Activated B cell treated with CpG ODN at 0.5 μM for 24 hours (primary cell): ENCODE measurements around the gene PRKCZ. TPM values are rescaled to one million over a fixed set of nuclear protein-coding genes. Genes with fewer than 3 reads are reported as not detected.
"Not testable (repeated sequence)": the region's sequence is repeated elsewhere in the genome, so short reads cannot be mapped to it uniquely, and the experiment has no call there.

Source experiments
- ATAC-seq: fragments of 200-7000 bp; cut with Tn5 transposase; one replicate; pipeline ENCODE4 v1.10.0; 2021; ENCODE audit warnings: low read depth, mild to moderate bottlenecking, moderate library complexity
- CTCF ChIA-PET: fragments of 350-600 bp; sonication (Branson Sonifier 250); formaldehyde crosslinking; loops from one replicate; lab custom pipeline; 2021; ENCODE audit warnings: antibody characterized with exemption; lab: Charles Lee
- POLR2A ChIA-PET: fragments of 350-600 bp; sonication (Branson Sonifier 250); formaldehyde crosslinking; loops from one replicate; lab custom pipeline; 2021; ENCODE audit warnings: antibody characterized with exemption; lab: Charles Lee
- DNase-seq: peaks from one replicate; pipeline ENCODE4 v3.0.0; 2022
- H3K27ac Mint-ChIP-seq: one replicate; pipeline ENCODE4 v1.8.0; 2020; ENCODE audit warnings: mixed read lengths
- H3K27me3 Mint-ChIP-seq: one replicate; pipeline ENCODE4 v1.8.0; 2021; ENCODE audit warnings: mixed read lengths
- H3K36me3 Mint-ChIP-seq: one replicate; pipeline ENCODE4 v1.8.0; 2021; ENCODE audit warnings: low read depth, mixed read lengths
- H3K4me1 Mint-ChIP-seq: one replicate; pipeline ENCODE4 v1.8.0; 2021; ENCODE audit warnings: mixed read lengths
- H3K4me3 Mint-ChIP-seq: one replicate; pipeline ENCODE4 v1.8.0; 2020; ENCODE audit warnings: mild to moderate bottlenecking, mixed read lengths
- H3K9me3 Mint-ChIP-seq: one replicate; pipeline ENCODE4 v1.8.0; 2020; ENCODE audit warnings: mixed read lengths
- CTCF ChIP-seq: fragments of 200-600 bp; IDR thresholded peaks from one replicate; pipeline ENCODE4 v1.8.0; 2022; ENCODE audit warnings: antibody characterized with exemption, mild to moderate bottlenecking
- intact Hi-C: fragments of 100-400 bp; cut with micrococcal nuclease; formaldehyde crosslinking; loops from one replicate; pipeline ENCODE4 v1.15.1; 2024
- total RNA-seq: library from RNA; stranded (reverse); gene quantifications from 2 replicates; pipeline ENCODE4 v1.2.3, GENCODE V29; 2022

Gene PRKCZ
- total RNA-seq, 1 donor from 2014 or later: 28.5 TPM

GRCh38 chr1:2135441-2135841, 85.2 kb downstream of the PRKCZ start:
- ChIA-PET CTCF (no interaction called here), POLR2A (no interaction called here)
- intact Hi-C loops: loop anchor here (10.0 kb wide), 1 partner anchor 509 kb away; no protein-coding TSS in a partner anchor
- ATAC-seq (no peak), DNase-seq (no peak)
- peaks cover 6% of the 10 kb centered on the region for H3K36me3 Mint-ChIP-seq
- no peak for TF ChIP-seq CTCF
- H3K27ac Mint-ChIP-seq: no peak overlapping the region
- H3K27me3 Mint-ChIP-seq: no peaks in the 10 kb centered on the region
- no peaks in the 10 kb centered on the region for H3K9me3 Mint-ChIP-seq
- peaks cover 18% of the 10 kb centered on the region for H3K4me1 Mint-ChIP-seq
- no peak overlapping the region for H3K4me3 Mint-ChIP-seq

GRCh38 chr1:2135941-2136340, 85.7 kb downstream of the PRKCZ start:
- Mint-ChIP-seq H3K4me1 (peaks cover 18% of the 10 kb centered on the region), H3K36me3 (peaks cover 6% of the 10 kb centered on the region), H3K27ac (no peak overlapping the region), H3K9me3 (no peaks in the 10 kb centered on the region), H3K27me3 (no peaks in the 10 kb centered on the region), H3K4me3 (no peak overlapping the region)
- intact Hi-C loops: loop anchor here (10.0 kb wide), 1 partner anchor 509 kb away; no protein-coding TSS in a partner anchor
- TF ChIP-seq CTCF: no peak
- no peak for DNase-seq
- POLR2A ChIA-PET: no interaction called here
- CTCF ChIA-PET: no interaction called here
- no peak for ATAC-seq

GRCh38 chr1:2136386-2137235, 86.4 kb downstream of the PRKCZ start:
- ChIA-PET POLR2A (no interaction called here), CTCF (no interaction called here)
- Mint-ChIP-seq H3K4me1 (peaks cover 18% of the 10 kb centered on the region), H3K9me3 (no peaks in the 10 kb centered on the region), H3K4me3 (no peak overlapping the region), H3K36me3 (peaks cover 6% of the 10 kb centered on the region), H3K27ac (no peak overlapping the region), H3K27me3 (no peaks in the 10 kb centered on the region)
- DNase-seq (no peak), ATAC-seq (no peak)
- TF ChIP-seq CTCF: no peak
- intact Hi-C loops: loop anchor here (10.0 kb wide), 1 partner anchor 508 kb away; no protein-coding TSS in a partner anchor

- peaks cover 6% of the 10 kb centered on the region for H3K36me3 Mint-ChIP-seq
- intact Hi-C loops: loop anchor here (10.0 kb wide), 1 partner anchor 507 kb away; no protein-coding TSS in a partner anchor
- ChIA-PET CTCF (no interaction called here), POLR2A (no interaction called here)
- no peak for TF ChIP-seq CTCF
- H3K4me1 Mint-ChIP-seq: peaks cover 14% of the 10 kb centered on the region
- DNase-seq (no peak), ATAC-seq (no peak)
- no peaks in the 10 kb centered on the region for H3K27me3 Mint-ChIP-seq
- no peaks in the 10 kb centered on the region for H3K9me3 Mint-ChIP-seq
- no peak overlapping the region for H3K4me3 Mint-ChIP-seq
- no peak overlapping the region for H3K27ac Mint-ChIP-seq
Observed at GRCh38 chr1:2137257-2138121, 87.3 kb downstream of the PRKCZ start.

GRCh38 chr1:2139156-2139555, 88.9 kb downstream of the PRKCZ start:
- H3K4me1 Mint-ChIP-seq, H3K36me3 Mint-ChIP-seq, H3K27me3 Mint-ChIP-seq, DNase-seq, POLR2A ChIA-PET, H3K9me3 Mint-ChIP-seq, ATAC-seq, H3K27ac Mint-ChIP-seq, H3K4me3 Mint-ChIP-seq: not testable (repeated sequence)
- intact Hi-C loops: loop anchor here (10.0 kb wide), 1 partner anchor 506 kb away; no protein-coding TSS in a partner anchor
- CTCF ChIA-PET: interaction anchor here (0.7 to 2.7 kb wide), 13 partner anchors 9 to 195 kb away, joined by 3 to 28 read pairs (median 4); no protein-coding TSS in a partner anchor
